PC-3 (cell line): ENCODE measurements around the gene KDM3B. TPM values are rescaled to one million over a fixed set of nuclear protein-coding genes. Genes with fewer than 3 reads are reported as not detected.
A peak's percentile ranks its signal among the peaks of the same experiment; 100 is the strongest.

ENCODE experiments used
- ATAC-seq: fragments of 200-7000 bp; cut with Tn5 transposase; 2 replicates; pipeline ENCODE4 v1.9.1; 2020; ENCODE audit warnings: mild to moderate bottlenecking, moderate library complexity
- BruUV-seq: library from RNA; stranded (reverse); fragments of 400-500 nt; replicated peaks from 2 replicates; lab custom pipeline; 2021; lab: Mats Ljungman, UMichigan
- CTCF ChIA-PET: fragments of 300-600 bp; sonication (Branson Sonifier 250); formaldehyde crosslinking; loops from one replicate; lab custom pipeline; 2022; ENCODE audit warnings: antibody characterized with exemption; lab: Charles Lee
- POLR2A ChIA-PET: fragments of 300-600 bp; sonication (Branson Sonifier 250); formaldehyde crosslinking; loops from one replicate; lab custom pipeline; 2022; ENCODE audit warnings: antibody characterized with exemption; ENCODE audit not compliant: unreplicated experiment; lab: Charles Lee
- DNase-seq: peaks from one replicate; pipeline ENCODE4 v3.0.0-alpha.2; 2015
- H2AFZ ChIP-seq: fragments of 300-600 bp; sonication (generic); 2 replicates; pipeline ENCODE4 v1.6.0; 2016; ENCODE audit warnings: antibody characterized with exemption, low read length
- H3F3A ChIP-seq: fragments of 300-600 bp; sonication (generic); one replicate; pipeline ENCODE4 v1.6.0; 2017; ENCODE audit warnings: antibody characterized with exemption, low read length, control low read depth, mild to moderate bottlenecking; ENCODE audit not compliant: unreplicated experiment
- H3K27ac ChIP-seq: fragments of 300-600 bp; sonication (generic); 2 replicates; pipeline ENCODE4 v1.5.1; 2016; ENCODE audit warnings: mild to moderate bottlenecking, low read length
- H3K27me3 ChIP-seq: fragments of 300-600 bp; sonication (generic); 2 replicates; pipeline ENCODE4 v1.6.1; 2016; ENCODE audit warnings: low read length, mixed read lengths
- H3K36me3 ChIP-seq: fragments of 300-600 bp; sonication (generic); 2 replicates; pipeline ENCODE4 v1.6.1; 2016; ENCODE audit warnings: low read depth, mixed run types, low read length, mixed read lengths
- H3K4me1 ChIP-seq: fragments of 300-600 bp; sonication (generic); 2 replicates; pipeline ENCODE4 v1.5.1; 2016; ENCODE audit warnings: low read length; ENCODE audit not compliant: insufficient read depth
- H3K4me2 ChIP-seq: fragments of 300-600 bp; sonication (generic); 2 replicates; pipeline ENCODE4 v1.6.0; 2016; ENCODE audit warnings: low read length
- H3K4me3 ChIP-seq: fragments of 300-600 bp; sonication (generic); 2 replicates; pipeline ENCODE4 v1.5.1; 2016; ENCODE audit warnings: mild to moderate bottlenecking, low read length, mixed read lengths
- H3K79me2 ChIP-seq: fragments of 300-600 bp; sonication (generic); 2 replicates; pipeline ENCODE4 v1.6.1; 2017; ENCODE audit warnings: low read length, mixed read lengths
- H3K9ac ChIP-seq: fragments of 300-600 bp; sonication (generic); 2 replicates; pipeline ENCODE4 v1.6.0; 2016; ENCODE audit warnings: mild to moderate bottlenecking, low read length
- H3K9me2 ChIP-seq: fragments of 300-600 bp; sonication (generic); replicated peaks from 2 replicates; pipeline ENCODE4 v1.6.1; 2016; ENCODE audit warnings: mixed run types, low read length, mixed read lengths
- H3K9me3 ChIP-seq: fragments of 300-600 bp; sonication (generic); 2 replicates; pipeline ENCODE4 v1.6.1; 2016; ENCODE audit warnings: low read length, mixed read lengths
- H4K20me1 ChIP-seq: fragments of 300-600 bp; sonication (generic); 2 replicates; pipeline ENCODE4 v1.6.1; 2016; ENCODE audit warnings: low read length, mixed read lengths
- EZH2 ChIP-seq: fragments of 300-600 bp; sonication (generic); IDR thresholded peaks from one replicate; pipeline ENCODE4 v1.6.1; 2017; ENCODE audit warnings: antibody characterized with exemption, mild to moderate bottlenecking, low read length; ENCODE audit not compliant: unreplicated experiment
- EZH2phosphoT487 ChIP-seq: fragments of 300-600 bp; sonication (generic); IDR thresholded peaks from 2 replicates; pipeline ENCODE4 v1.6.1; 2018; ENCODE audit warnings: mild to moderate bottlenecking, antibody characterized with exemption, low read length, borderline replicate concordance
- intact Hi-C: fragments of 100-400 bp; cut with micrococcal nuclease; formaldehyde crosslinking; loops from 2 replicates; pipeline ENCODE4 v1.9.0; 2023
- total RNA-seq: library from RNA; depleted of rRNA; stranded (reverse); fragments of >200 nt; gene quantifications from 2 replicates; pipeline ENCODE4 v1.2.3, GENCODE V29; 2014
- TF ChIP-seq, protein P1 (sequence below): fragments of 300-600 bp; sonication (generic); conservative IDR thresholded peaks from 2 replicates; pipeline ENCODE4 v1.5.1; 2017; ENCODE audit warnings: antibody characterized with exemption, low read depth, mild to moderate bottlenecking, low read length

KDM3B gene
- total RNA-seq, 1 experiment from 2014 or later: 21.7 TPM

DNA sequence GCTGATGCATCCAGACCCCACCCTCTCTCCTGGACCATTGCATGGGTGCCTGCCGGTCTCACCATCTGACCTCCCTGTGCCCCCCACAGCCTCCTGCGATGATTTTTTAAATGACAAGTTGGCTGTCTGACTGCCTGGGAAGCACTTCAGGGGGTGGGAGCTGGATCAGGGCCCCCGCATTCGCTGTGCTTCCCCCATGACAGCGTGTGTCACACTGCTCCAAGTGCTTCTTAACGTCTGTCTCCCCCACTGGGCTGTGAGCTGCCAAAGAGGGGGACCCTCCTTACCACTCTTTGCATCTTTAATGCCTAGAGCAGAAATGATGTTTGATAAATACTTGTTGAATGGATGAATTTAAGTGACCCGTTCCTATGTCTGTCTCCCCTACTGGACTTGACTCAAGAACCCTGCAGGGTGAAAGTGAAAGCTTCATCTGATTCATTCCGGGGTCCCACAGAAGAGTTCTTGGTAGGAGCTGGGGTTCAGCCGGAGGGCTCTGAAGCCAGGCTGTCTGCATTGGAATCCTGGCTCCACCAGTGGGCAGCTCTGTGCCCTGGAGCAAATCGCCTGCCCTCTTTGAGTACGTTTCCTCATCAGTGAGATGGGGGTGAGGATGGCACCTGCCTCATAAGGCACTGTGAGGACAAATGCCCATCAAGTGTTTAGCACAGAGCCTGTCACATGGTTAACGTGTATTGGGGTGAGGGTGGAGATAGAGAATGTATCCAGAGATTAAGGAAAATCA, 105.2 kb downstream of the KDM3B start:
- no peak overlapping the region for H3K4me2 ChIP-seq
- BruUV-seq: no TSS peak
- H3K9me3 ChIP-seq: no peaks in the 10 kb centered on the region
- ATAC-seq: no peak; the same call in 1 of the 2 replicates
- TF ChIP-seq, protein P1, sequence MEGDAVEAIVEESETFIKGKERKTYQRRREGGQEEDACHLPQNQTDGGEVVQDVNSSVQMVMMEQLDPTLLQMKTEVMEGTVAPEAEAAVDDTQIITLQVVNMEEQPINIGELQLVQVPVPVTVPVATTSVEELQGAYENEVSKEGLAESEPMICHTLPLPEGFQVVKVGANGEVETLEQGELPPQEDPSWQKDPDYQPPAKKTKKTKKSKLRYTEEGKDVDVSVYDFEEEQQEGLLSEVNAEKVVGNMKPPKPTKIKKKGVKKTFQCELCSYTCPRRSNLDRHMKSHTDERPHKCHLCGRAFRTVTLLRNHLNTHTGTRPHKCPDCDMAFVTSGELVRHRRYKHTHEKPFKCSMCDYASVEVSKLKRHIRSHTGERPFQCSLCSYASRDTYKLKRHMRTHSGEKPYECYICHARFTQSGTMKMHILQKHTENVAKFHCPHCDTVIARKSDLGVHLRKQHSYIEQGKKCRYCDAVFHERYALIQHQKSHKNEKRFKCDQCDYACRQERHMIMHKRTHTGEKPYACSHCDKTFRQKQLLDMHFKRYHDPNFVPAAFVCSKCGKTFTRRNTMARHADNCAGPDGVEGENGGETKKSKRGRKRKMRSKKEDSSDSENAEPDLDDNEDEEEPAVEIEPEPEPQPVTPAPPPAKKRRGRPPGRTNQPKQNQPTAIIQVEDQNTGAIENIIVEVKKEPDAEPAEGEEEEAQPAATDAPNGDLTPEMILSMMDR: 0 out of 2 replicates have a peak, but pooled peaks have one; percentile 11
- no peak for TF ChIP-seq EZH2
- no peak for TF ChIP-seq EZH2phosphoT487
- H2AFZ ChIP-seq: no peak overlapping the region
- H3K27ac ChIP-seq: no peak overlapping the region
- no peak overlapping the region for H3K4me3 ChIP-seq
- no peaks in the 10 kb centered on the region for H3F3A ChIP-seq
- H3K27me3 ChIP-seq: no peaks in the 10 kb centered on the region
- no peak for DNase-seq
- H3K79me2 ChIP-seq: no peaks in the 10 kb centered on the region
- no peaks in the 10 kb centered on the region for H4K20me1 ChIP-seq
- ChIA-PET POLR2A (interaction anchor here (0.5 kb wide), 1 partner anchor 107 kb away, joined by 3 read pairs; no protein-coding TSS in a partner anchor), CTCF (interaction anchor here (0.8 kb wide), 1 partner anchor 46 kb away, joined by 3 read pairs; no protein-coding TSS in a partner anchor)
- no peaks in the 10 kb centered on the region for H3K9me2 ChIP-seq
- H3K36me3 ChIP-seq: no peaks in the 10 kb centered on the region
- intact Hi-C loops: no loop called here
- H3K9ac ChIP-seq: no peak overlapping the region
- H3K4me1 ChIP-seq: no peaks in the 10 kb centered on the region

DNA sequence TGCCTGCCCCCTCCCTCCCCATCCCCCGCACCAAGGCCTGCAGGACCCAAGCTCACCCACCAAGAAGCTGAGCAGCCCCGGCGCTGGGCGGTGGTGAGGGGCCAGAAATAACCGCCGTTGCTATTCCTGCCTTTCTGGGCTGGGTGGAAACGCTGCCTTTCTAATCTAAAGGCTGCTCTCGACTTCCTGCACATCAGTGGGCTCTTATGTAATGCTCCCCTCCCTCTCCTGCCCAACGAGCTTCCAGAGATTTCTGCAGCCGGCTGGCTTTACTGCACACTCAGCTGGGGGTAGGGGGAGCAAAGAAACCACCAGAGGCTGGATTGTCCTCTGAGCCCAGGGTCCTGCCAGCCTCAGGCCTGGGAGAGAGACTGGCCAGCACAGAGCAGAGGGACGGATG, 105.9 kb downstream of the KDM3B start:
- Histone ChIP-seq H3K79me2 (no peaks in the 10 kb centered on the region), H3K4me1 (peaks cover 1% of the 10 kb centered on the region; the same call in 1 of the 2 replicates), H3K36me3 (no peaks in the 10 kb centered on the region), H2AFZ (no peak overlapping the region), H3K9me2 (no peaks in the 10 kb centered on the region), H4K20me1 (no peaks in the 10 kb centered on the region), H3K4me3 (no peak overlapping the region), H3K4me2 (no peak overlapping the region), H3K9ac (no peak overlapping the region), H3K27ac (no peak overlapping the region), H3K9me3 (no peaks in the 10 kb centered on the region), H3K27me3 (no peaks in the 10 kb centered on the region), H3F3A (no peaks in the 10 kb centered on the region)
- CTCF ChIA-PET: interaction anchor here (0.6 kb wide), 1 partner anchor 45 kb away, joined by 3 read pairs; no protein-coding TSS in a partner anchor
- ATAC-seq: no peak
- intact Hi-C loops: no loop called here
- no peak for DNase-seq
- TF ChIP-seq EZH2: no peak
- TF ChIP-seq, protein P1: no peak
- no peak for TF ChIP-seq EZH2phosphoT487
- BruUV-seq: no TSS peak
- POLR2A ChIA-PET: interaction anchor here (0.5 kb wide), 1 partner anchor 108 kb away, joined by 3 read pairs; no protein-coding TSS in a partner anchor

DNA sequence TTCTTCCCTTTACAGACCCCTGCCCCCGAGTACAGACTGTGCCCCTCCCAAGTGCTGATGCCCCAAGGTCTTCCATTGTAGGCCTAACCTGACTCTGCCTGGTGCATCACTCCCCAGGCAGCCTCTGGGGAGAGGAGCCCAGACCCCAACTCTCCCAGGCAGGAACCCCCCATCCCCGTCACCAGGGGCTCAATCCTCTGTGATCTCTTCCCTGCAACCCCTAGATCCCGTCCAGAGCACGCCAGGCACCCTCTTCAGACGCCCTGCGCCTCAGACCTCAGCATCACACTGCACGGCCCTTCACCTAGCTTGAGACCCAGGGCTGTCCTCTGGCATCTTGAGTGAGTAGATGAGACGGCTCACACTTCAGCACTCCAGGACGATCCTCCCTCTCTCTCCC, 106.4 kb downstream of the KDM3B start:
- no peaks in the 10 kb centered on the region for H3K9me2 ChIP-seq
- H3K9me3 ChIP-seq: no peaks in the 10 kb centered on the region
- CTCF ChIA-PET: interaction anchor here (0.6 kb wide), 1 partner anchor 44 kb away, joined by 3 read pairs; no protein-coding TSS in a partner anchor

More for the DNA sequence above, 106.4 kb downstream of the KDM3B start:
- Histone ChIP-seq H3F3A (no peaks in the 10 kb centered on the region), H3K4me1 (peaks cover 5% of the 10 kb centered on the region), H2AFZ (no peak overlapping the region), H3K27me3 (no peaks in the 10 kb centered on the region), H3K4me2 (no peak overlapping the region), H3K9ac (no peak overlapping the region), H4K20me1 (no peaks in the 10 kb centered on the region), H3K36me3 (no peaks in the 10 kb centered on the region), H3K27ac (no peak overlapping the region), H3K4me3 (no peak overlapping the region), H3K79me2 (no peaks in the 10 kb centered on the region)
- ATAC-seq (no peak), DNase-seq (no peak)
- BruUV-seq: no TSS peak
- intact Hi-C loops: no loop called here
- TF ChIP-seq EZH2: no peak
- POLR2A ChIA-PET: no interaction called here
